ENCODE data around the gene CLDN1.
A peak's percentile ranks its signal among the peaks of the same experiment; 100 is the strongest.
"Not testable (repeated sequence)": the region's sequence is repeated elsewhere in the genome, so short reads cannot be mapped to it uniquely, and the experiment has no call there.

Gene CLDN1

DNA sequence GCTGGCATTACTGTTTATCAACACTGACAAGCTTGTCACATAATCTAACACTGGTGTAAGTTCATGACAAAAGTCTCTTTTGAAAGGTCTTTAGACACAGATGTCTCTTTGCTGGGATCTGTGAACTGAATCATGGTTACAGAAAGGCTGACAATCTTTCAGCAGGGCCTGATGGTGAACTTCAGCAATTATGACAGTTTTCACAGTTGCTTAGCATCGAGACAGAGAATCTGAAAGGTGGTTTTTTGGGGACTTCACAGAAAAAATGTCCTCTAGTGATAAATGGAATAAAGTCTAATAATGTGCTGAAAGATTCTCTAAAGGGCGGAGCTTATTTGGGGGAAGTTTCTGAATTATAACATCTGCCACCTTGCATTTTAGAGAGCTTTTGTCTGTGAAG is 32.3 kb downstream of the CLDN1 start:
- no peak for DNase-seq

DNA sequence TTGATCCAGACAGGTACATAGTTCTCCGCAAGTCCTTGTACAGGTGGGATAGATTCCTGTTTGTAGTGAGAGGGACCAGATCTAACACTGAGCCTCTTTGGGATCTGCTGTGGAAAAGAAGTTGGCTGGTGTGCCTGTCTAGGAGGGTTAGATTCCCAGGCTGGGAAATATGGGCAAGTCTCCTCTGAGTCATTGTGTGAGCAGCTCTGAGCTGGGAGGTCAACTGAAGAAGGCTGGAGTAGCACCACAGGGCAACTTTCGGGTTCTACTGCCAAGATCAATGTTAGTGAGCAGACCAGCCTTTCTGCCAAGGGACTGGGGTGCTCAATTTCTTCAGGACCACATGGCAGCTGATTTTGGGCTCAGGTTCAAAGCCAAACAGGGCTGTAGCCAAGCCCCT is 33.4 kb downstream of the CLDN1 start:
- DNase-seq, result no peak

DNA sequence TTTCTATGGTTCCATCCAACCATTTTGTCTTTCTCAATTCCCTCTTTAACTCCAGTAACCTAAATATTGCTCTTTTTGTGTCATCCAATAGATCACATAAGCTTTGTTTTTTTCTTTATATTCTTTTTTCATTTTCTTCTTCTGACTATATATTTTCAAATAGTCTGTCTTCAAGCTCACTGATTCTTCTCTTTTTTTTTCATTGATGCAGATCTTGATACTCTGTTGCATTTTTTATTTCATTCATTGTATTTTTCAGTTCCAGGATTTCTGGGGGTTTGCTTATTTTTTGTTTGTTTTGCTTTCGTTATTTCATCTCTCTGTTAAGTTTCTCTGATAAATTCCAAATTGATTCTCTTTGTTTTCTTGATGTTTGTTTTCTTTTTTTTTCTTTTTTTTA is 36.2 kb downstream of the CLDN1 start:
- DNase-seq, result no peak

DNA sequence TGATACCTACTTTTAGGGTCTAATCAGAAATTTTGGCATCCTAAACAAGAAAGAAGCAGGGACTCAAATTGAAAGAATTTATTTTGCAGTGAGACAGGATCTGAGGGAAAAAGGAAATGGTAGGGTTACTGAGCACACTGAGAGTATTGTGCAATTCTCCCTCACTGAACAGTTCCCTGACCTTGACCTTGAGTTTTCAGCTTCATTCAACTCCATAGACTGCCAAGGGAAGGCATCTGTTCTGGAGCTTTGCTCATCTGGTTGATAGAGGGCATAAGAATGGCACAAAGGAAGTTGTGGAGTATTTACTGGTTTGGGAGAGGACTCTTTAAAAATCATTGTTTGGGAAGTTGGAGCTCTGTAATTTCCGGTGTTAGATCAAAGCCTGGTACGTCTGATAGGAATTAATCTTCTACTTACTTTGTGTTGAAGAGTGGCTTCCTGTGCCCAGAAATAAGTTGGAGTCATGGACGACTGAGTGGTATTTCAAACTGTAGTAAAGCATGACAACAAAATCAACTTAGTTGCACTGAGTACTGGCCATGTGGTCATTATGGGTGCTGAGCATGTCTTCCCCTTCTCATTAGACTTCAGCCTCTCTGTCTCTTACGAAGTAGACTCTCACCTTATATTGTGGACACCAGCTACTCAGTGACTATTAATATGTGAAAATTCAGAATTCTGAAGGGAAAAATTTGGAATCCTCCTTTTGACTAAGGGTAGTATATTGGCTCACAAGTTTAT is 40.8 kb downstream of the CLDN1 start:
- no peak for DNase-seq

DNA sequence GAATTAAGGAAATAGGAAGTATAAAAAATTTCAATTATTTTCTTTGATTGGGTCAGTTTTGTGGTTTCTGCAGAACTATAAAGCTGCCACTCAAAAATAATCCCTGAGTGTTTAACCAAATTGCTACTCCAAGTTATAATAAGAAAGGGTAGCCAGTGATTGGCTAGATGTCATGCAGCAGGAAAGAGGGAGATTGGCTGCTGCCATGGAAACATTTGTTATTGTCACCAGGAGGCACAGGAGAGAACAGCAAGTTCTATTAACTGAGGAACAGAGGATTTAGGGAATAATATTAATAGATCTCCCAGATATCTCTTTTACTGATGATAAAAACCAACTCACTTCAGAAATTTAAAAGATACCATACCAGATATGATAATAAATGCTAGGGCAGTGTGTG is 42.6 kb downstream of the CLDN1 start:
- no peak for DNase-seq

DNA sequence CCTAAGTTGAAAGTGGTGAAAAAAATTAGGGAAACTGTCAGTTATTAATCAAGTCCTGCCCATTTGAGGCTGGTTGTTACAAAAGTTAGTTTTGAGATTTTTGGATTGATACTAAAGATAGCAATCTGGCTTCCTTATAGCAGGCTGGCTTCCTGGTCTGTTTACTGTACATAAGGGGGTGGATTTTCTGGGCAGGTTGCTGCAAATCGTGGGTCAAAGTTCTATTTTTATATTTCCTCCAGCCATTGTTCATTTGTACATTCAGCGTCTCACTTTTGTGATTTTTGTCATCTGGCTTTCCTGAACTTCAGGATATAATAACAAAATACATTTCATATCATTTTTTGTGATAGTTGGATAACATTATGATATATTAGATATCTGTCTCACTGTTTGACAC is 49.5 kb downstream of the CLDN1 start:
- DNase-seq, result no peak

DNA sequence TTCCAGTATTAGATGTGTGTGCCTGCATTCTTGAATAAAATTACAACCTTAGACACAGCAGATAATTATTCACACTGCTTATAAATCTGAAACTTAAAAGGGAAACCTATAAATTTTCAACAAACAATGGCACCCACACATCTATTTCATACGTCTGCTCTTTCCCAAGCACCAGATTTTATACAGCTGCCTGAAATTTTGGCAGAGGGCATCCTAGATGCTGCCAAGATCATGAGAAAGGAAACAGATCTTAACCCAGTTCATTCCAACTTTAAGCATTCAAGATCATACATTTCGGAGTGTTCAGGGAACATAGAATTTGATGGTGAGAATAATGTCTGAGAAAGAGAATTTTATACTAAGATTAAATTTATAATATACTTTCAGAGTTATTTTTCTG is 53.1 kb downstream of the CLDN1 start:
- no peak for DNase-seq

DNA sequence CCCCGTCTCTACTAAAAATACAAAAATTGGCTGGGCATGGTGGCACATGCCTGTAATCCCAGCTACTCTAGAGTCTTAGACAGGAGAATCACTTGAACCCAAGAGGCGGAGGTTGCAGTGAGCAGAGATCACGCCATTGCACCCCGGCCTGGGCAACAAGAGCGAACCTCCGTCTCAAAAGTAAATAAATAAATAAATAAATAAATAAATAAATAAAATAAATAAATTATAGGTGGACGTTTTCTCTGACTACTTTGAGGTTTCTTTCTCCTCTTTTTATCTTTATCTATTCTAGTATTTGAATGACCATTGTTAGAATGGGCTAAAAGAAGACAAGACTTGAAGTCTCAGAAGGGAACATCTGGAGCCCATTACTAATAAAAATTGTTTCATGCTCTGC is 54.8 kb downstream of the CLDN1 start:
- DNase-seq, result not testable (repeated sequence)

DNA sequence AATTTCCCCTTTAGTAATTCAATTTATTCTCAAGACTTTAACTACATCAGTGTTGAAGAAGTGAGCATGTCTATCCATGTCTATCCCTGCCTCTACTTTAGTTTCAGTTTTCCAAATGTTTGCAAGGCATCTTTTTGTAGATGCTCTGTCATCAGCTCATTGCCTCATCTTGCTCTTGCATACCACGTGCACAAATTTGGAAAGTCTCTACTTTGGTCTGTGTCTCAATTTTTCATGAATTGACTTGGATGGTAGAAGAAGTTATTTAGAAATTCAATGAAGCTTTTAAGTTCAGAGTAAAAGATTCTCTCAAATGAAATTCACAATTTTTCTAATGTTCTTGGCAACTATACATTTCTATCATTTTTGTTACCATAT is 55.3 kb downstream of the CLDN1 start:
- DNase-seq, result no peak

DNA sequence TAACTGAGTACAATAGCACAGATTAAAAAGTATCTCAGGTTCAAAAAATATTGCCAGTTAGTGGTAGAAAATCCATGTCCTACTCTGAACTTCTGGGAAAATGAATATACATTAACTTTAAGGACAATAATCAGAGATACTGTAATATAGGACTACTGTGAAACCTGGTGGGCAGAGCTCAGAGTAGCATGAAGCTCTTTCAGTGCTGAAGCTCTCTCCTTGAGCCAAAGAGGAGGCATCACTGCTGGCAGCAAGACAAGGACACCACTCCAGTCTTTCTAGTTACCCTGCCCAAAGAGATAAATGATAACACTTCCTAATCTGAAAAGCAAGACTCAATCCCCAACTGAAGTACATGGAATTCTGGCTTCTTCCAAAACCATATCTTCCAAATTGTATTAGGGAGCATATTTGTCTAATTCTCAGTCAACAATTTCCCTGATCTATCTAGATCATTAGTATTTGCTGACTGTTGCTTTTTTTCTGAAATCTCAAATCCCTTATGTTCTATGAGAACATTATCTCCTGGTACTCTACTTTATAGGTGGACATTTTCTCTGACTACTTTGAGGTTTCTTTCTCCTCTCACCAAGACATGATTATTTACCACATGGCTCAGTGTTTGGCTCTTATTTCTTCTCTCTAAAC is 55.9 kb downstream of the CLDN1 start:
- no peak for DNase-seq

DNA sequence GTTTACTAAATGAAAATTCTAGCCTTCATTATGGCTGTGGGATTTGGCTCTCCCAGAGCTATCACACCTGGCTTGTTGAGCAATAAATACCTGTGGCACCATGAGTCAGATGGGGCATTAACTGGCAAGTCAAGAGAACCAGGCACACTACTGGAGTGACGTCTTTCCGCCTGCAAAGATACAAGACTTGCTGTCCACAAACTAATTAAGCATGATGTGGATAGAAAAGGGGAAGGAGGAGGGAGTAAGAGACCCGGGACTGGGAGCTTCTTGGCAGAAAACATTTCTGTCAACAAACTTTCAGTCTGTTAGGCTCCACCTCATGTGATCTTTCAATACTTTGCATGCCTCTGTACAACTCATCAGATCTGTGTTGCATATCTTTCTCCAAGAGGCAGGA is 56.5 kb downstream of the CLDN1 start:
- DNase-seq, result no peak

DNA sequence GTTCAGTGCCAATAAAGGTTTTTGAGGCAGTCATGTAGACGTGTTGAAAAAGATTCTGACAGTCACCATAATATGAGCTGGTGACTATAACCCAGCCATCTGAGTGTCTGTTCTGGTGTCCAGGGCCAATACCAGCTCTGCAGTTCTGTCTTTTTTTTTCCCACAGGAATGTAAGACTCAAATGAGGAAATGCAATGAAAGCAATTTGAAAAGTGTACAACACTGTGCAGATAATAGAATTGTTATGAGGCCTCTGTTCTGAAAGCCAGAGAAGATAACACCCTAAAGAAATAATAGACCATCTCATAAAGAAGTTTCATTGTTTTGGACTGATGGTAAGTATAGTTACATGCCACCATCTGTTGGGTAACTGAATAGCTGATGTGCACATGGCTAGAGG is 57.1 kb downstream of the CLDN1 start:
- no peak for DNase-seq

DNA sequence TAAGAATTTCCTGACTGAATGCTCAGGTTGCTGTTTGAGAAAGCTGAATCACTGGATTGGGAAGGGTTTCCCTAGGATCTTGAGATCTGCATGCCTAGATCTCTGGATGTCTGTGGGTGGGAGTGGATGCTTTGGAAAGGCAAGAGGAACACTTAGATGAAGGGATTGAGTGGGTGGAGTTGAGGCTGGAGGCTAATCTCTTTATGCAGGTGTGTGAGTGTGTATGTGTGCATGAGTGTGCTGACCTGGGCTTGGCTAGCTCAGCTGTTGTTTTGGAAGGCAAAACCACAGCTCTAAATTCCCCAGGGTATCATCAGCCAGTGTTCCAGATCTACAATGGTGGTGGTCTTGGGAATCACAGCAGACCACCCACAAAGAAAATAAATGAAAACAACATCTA is 60.5 kb downstream of the CLDN1 start:
- DNase-seq, result no peak

DNA sequence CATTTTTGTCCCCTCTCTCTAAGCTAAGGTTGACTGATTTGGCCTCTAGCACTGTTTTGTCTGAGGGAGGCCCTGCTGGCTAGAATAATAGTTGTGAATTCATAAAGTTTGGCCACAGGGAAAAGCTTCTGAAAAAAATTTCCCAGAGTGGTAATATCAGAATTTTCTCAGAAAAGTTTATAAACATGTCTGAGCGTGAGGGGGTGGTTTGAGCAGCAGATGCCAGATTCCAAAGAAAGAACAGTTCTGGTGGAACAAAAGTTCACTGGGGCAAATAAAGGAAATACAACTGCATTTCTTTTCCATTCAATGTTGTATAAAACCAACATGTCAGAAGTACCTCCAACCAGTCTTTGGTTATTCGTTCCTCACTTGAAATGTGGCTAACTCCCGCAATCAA is 61.2 kb downstream of the CLDN1 start:
- DNase-seq, result no peak

DNA sequence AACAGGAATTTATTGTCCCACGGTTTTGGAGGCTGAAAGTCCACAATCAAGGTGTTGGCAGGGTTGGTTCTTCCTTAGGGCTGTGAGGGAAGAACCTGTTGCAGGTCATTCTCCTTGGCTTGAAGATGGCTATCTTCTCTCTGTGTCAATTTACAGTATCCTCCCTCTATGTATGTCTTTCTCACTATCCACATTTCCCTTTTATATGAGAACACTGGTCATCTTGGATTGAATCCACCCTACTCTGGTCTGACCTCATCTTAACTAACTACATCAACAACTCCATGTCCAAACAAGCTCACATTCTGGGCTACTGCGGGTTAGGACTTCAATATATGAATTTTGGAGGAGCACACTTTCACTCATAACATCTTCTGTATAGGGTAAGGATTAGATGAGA is 61.9 kb downstream of the CLDN1 start:
- no peak for DNase-seq

DNA sequence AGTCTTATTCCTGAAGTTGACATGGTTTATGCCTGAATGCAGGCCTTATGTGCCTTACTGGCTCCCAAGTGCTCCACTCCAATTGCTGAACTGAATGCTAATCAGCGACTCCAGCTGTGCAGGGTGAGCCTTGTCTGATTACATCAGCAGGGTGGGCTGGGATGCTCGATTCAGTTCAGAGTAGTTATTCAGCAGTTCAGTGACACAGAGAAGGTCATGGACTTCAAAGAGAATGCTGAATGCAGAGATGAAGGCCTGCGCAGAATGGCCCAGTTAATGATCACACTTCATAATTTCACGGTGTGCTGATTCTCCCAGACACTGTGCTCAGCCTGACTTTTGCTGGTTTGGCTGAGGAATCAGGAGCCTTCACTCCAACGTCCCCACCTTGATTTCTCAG is 63.6 kb downstream of the CLDN1 start:
- peak; percentile 0 for DNase-seq

Data from GDM1 (cell line).